PC-3 (cell line): ENCODE results near the gene RNLS.

Experiments
- EZH2 ChIP-seq: fragments of 300-600 bp; sonication (generic); IDR thresholded peaks from one replicate; pipeline ENCODE4 v1.6.1; 2017; ENCODE audit warnings: antibody characterized with exemption, mild to moderate bottlenecking, low read length; ENCODE audit not compliant: unreplicated experiment
- EZH2phosphoT487 ChIP-seq: fragments of 300-600 bp; sonication (generic); IDR thresholded peaks from 2 replicates; pipeline ENCODE4 v1.6.1; 2018; ENCODE audit warnings: mild to moderate bottlenecking, antibody characterized with exemption, low read length, borderline replicate concordance
- TF ChIP-seq, protein P1 (sequence below): fragments of 300-600 bp; sonication (generic); conservative IDR thresholded peaks from 2 replicates; pipeline ENCODE4 v1.5.1; 2017; ENCODE audit warnings: antibody characterized with exemption, low read depth, mild to moderate bottlenecking, low read length

- TF ChIP-seq, protein P1, sequence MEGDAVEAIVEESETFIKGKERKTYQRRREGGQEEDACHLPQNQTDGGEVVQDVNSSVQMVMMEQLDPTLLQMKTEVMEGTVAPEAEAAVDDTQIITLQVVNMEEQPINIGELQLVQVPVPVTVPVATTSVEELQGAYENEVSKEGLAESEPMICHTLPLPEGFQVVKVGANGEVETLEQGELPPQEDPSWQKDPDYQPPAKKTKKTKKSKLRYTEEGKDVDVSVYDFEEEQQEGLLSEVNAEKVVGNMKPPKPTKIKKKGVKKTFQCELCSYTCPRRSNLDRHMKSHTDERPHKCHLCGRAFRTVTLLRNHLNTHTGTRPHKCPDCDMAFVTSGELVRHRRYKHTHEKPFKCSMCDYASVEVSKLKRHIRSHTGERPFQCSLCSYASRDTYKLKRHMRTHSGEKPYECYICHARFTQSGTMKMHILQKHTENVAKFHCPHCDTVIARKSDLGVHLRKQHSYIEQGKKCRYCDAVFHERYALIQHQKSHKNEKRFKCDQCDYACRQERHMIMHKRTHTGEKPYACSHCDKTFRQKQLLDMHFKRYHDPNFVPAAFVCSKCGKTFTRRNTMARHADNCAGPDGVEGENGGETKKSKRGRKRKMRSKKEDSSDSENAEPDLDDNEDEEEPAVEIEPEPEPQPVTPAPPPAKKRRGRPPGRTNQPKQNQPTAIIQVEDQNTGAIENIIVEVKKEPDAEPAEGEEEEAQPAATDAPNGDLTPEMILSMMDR = no peak
- TF ChIP-seq EZH2 = no peak
- no peak for TF ChIP-seq EZH2phosphoT487
Measured at GRCh38 chr10:88227342-88228018, 355.6 kb downstream of the RNLS start.
